Nephron progenitor cell (in vitro differentiated cells): ENCODE results near the gene CACNA2D2.

Experiments
- DNase-seq: peaks from one replicate; pipeline ENCODE4 v3.0.0; 2021
- H3K27ac Mint-ChIP-seq: 2 replicates; pipeline ENCODE4 v1.8.0; 2021; ENCODE audit warnings: mild to moderate bottlenecking, moderate library complexity, mixed read lengths
- H3K27me3 Mint-ChIP-seq: 2 replicates; pipeline ENCODE4 v1.8.0; 2021; ENCODE audit warnings: mild to moderate bottlenecking, low read depth, mixed read lengths; ENCODE audit not compliant: poor library complexity
- H3K36me3 Mint-ChIP-seq: 2 replicates; pipeline ENCODE4 v1.8.0; 2021; ENCODE audit warnings: low read depth, mixed read lengths
- H3K4me1 Mint-ChIP-seq: 2 replicates; pipeline ENCODE4 v1.8.0; 2021; ENCODE audit warnings: mixed read lengths
- H3K4me3 Mint-ChIP-seq: 2 replicates; pipeline ENCODE4 v1.8.0; 2021; ENCODE audit warnings: mild to moderate bottlenecking, moderate library complexity, mixed read lengths
- H3K9me3 Mint-ChIP-seq: 2 replicates; pipeline ENCODE4 v1.8.0; 2021; ENCODE audit warnings: mild to moderate bottlenecking, moderate library complexity, mixed read lengths
- TF ChIP-seq, protein P1 (sequence below): fragments of 200-600 bp; sonication (generic); IDR thresholded peaks from 2 replicates; pipeline ENCODE4 v1.5.0; 2021; ENCODE audit warnings: antibody characterized with exemption

CACNA2D2 gene

DNA sequence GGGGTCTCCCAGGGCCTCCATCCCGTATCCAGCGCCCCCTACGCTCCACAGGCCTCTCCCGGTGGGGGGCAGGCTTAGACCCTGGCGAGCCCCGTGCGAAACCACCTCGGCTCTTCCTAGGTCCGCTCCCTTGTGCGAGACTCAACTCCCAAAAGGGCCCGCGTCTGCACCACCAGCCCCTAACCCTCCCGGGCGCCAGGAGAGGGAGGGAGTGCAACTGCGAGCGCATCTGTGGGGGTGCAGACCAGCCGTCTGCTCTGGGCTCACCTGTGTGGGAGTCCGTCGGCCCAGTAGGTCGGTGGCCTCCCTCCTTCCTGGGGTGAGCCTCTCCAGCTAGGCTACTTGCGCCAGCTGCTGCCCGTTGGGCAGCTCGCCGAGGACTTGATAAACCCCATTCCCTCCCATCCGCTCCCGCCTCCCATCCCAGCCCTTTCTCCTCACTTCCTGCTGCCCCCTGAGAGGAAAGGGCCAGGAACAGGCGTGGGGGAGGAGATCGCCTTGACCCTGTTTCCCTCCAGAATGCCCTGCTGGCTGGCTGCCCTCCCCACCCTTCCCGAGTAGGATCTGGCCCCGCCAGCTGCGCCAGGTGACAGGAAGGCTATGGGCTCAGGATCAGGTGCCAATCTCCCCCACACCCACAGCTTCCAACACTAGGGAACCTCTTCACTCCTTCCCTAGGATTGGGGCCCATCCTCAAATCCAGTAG, 180.9 kb downstream of the CACNA2D2 start, which contains the start of gene HYAL2:
HYAL2 (minus strand) TSS at position 360 of the 706 bp plus-strand sequence. CDS start 2,256 bp downstream, outside the sequence.
- Mint-ChIP-seq H3K27me3 (peaks cover 9% of the 10 kb centered on the region), H3K36me3 (peaks cover 16% of the 10 kb centered on the region), H3K9me3 (no peaks in the 10 kb centered on the region), H3K4me3 (peak within 1 kb of the TSS; percentile 84), H3K27ac (peak within 1 kb of the TSS; percentile 100), H3K4me1 (peaks cover 56% of the 10 kb centered on the region)
- TF ChIP-seq, protein P1, sequence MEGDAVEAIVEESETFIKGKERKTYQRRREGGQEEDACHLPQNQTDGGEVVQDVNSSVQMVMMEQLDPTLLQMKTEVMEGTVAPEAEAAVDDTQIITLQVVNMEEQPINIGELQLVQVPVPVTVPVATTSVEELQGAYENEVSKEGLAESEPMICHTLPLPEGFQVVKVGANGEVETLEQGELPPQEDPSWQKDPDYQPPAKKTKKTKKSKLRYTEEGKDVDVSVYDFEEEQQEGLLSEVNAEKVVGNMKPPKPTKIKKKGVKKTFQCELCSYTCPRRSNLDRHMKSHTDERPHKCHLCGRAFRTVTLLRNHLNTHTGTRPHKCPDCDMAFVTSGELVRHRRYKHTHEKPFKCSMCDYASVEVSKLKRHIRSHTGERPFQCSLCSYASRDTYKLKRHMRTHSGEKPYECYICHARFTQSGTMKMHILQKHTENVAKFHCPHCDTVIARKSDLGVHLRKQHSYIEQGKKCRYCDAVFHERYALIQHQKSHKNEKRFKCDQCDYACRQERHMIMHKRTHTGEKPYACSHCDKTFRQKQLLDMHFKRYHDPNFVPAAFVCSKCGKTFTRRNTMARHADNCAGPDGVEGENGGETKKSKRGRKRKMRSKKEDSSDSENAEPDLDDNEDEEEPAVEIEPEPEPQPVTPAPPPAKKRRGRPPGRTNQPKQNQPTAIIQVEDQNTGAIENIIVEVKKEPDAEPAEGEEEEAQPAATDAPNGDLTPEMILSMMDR = no peak
- DNase-seq = no peak

DNA sequence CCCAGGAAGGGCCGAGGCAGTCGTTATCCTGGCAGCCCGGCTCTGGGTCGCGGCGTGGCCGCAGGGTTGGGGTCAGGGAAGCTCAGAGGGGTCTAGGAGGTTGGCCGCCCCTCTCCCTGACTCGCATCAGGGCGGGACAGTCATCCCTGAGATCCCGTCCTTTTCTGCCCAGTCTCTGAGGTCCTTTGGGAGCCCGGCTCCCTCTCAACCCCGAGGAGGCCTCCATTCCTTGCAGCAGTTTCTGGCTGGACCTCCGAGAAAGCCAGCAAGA, 181.4 kb downstream of the CACNA2D2 start:
- Mint-ChIP-seq H3K27ac (no peak overlapping the region), H3K4me1 (peaks cover 56% of the 10 kb centered on the region), H3K4me3 (peak overlapping the region; percentile 84), H3K27me3 (peaks cover 9% of the 10 kb centered on the region), H3K9me3 (no peaks in the 10 kb centered on the region), H3K36me3 (peaks cover 16% of the 10 kb centered on the region)
- TF ChIP-seq, protein P1 = no peak
- no peak for DNase-seq

DNA sequence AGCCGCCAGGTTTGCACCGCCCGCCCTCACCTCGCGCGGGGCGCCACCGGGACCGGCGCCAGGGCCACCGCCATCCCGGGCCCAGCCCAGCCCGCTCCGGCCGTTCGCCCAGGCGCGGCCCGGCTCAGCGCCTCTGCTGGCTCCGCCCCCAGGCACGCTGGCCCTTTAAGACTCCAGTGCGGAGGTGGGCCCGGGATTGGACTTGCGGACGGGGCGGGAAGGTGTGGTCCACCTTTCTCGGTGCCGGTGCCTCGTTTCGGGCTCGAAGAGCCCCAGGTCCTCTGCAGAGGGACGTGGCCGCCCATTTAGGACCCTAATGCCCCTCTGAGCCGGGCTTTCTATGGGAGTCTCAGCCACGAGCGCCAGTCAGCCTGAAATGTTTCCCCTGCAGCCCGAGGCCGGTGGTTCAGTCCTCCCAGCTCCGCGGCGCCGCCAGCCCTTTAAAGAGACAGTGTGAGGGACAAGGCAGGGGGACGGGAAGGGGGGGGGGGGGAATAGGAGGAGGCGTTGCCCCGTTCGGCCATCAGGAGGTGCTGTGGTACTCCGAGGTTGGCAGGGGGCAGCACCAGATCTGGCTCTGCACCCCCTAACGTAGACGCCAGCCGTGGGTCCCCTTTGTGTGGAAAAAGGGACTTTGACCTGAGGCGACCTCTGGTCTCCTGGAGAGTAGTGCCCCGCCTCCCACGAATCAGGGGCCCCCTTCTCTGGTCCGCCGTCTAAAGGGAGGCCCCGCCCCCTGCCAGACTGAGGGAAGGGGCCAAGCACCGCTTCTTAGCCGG, 181.9 kb downstream of the CACNA2D2 start:
- Mint-ChIP-seq H3K4me3 (peak overlapping the region; percentile 84), H3K4me1 (peaks cover 57% of the 10 kb centered on the region)

DNA sequence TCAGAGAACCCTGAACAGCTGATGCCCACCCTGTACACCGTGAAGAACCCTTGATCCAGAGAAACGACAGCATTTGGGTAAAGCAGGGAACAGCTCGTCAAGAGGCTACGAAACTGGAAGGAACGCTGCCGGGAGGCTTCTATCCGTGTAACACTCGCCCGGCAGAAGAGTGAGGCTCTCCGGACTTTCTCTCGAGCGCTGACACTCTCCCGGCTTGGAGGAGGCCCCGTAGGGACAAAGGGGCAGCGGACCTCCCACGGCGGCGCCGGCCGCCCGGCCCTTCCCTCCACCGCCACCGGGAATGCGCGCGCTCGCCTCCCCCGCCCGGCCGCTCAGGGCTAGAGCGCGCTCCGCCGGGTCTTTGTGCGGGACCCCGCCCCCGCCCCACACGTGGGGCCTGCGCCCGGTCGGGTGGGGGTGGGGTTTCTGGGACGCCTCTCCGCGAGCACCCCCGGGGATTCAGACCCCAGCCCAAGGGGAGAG, 182.5 kb downstream of the CACNA2D2 start:
- H3K36me3 Mint-ChIP-seq = peaks cover 25% of the 10 kb centered on the region
- H3K4me1 Mint-ChIP-seq = peaks cover 62% of the 10 kb centered on the region
- TF ChIP-seq, protein P1 = no peak
- peak overlapping the region; percentile 95 for H3K4me3 Mint-ChIP-seq
- H3K27ac Mint-ChIP-seq = peak overlapping the region; percentile 90
- no peaks in the 10 kb centered on the region for H3K9me3 Mint-ChIP-seq
- peaks cover 9% of the 10 kb centered on the region for H3K27me3 Mint-ChIP-seq
- DNase-seq = peak; percentile 90

More for the DNA sequence above, 181.9 kb downstream of the CACNA2D2 start:
- H3K27me3 Mint-ChIP-seq = peaks cover 9% of the 10 kb centered on the region
- no peaks in the 10 kb centered on the region for H3K9me3 Mint-ChIP-seq
- peak; percentile 87 for DNase-seq
- H3K36me3 Mint-ChIP-seq = peaks cover 19% of the 10 kb centered on the region
- TF ChIP-seq, protein P1 = peak; percentile 57
- H3K27ac Mint-ChIP-seq = peak overlapping the region; percentile 100

DNA sequence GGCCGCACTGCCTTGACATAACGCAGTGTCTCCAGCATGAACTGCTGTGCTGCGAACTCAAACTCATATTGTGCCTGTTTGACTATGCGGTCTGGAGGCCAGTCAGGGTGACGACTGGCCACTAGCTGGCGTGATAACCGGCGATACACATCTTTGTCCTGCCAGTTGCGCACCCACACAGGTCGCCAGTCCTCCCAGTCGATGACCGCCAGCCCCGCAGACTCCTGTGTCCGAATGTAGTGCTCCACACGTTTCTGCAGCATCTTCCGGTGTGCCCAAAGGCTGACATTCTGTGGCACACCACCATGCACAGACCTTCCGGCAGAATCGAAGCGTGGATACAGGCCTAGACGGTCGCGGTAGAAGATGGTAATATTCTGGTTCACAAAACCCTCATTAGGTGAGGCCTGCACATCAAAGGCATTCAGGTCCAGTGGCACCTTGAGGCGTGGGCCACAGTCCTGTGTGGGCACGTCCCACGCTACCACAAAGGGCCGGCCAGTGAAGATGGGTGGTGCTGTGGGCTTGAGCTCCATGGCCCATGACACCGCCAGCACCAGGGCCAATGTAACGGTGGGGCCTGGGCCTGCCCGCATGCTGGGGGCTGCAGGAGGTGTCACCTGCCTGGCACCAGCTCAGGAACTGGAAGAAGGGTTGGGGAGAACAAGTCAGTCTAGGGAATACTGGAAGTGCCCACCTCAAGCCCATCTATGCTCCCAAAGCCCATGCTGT, 183.4 kb downstream of the CACNA2D2 start:
- peaks cover 66% of the 10 kb centered on the region for H3K4me1 Mint-ChIP-seq
- H3K9me3 Mint-ChIP-seq = no peaks in the 10 kb centered on the region
- no peak for DNase-seq
- peak overlapping the region; percentile 95 for H3K4me3 Mint-ChIP-seq
- peaks cover 30% of the 10 kb centered on the region for H3K36me3 Mint-ChIP-seq
- H3K27me3 Mint-ChIP-seq = peaks cover 9% of the 10 kb centered on the region
- TF ChIP-seq, protein P1 = no peak
- H3K27ac Mint-ChIP-seq = peak overlapping the region; percentile 90
